H1 (cell line): ENCODE data around the gene INPP5K. TPM values are rescaled to one million over a fixed set of nuclear protein-coding genes. Genes with fewer than 3 reads are reported as not detected.

Experiments used
- CTCF ChIA-PET: fragments of 300-600 bp; sonication (Branson Sonifier 250); formaldehyde crosslinking; loops from one replicate; lab custom pipeline; 2021; ENCODE audit not compliant: partially characterized antibody; lab: Charles Lee
- POLR2A ChIA-PET: fragments of 300-600 bp; sonication (Branson Sonifier 250); formaldehyde crosslinking; loops from one replicate; lab custom pipeline; 2021; ENCODE audit warnings: inconsistent platforms; ENCODE audit not compliant: partially characterized antibody; lab: Charles Lee
- DNase-seq, 2 experiments: peaks; one replicate each; pipeline versions ENCODE4 v3.0.0 to v3.0.0-alpha.2; 2010 to 2022; ENCODE audit warnings: low spot score in 2 of 2, low read depth in 1 of 2, mixed read lengths in 1 of 2
- FAIRE-seq: peaks from 2 replicates; lab custom pipeline; 2011; peaks lifted over from hg19 to GRCh38; lab: Jason Lieb, UNC
- H2AFZ ChIP-seq: 2 replicates; pipeline ENCODE4 v1.8.1; 2012; ENCODE audit warnings: low read length, inconsistent platforms
- H2AK5ac ChIP-seq: 2 replicates; pipeline ENCODE4 v1.6.1; 2013; ENCODE audit warnings: low read depth, low read length
- H2BK120ac ChIP-seq: replicated peaks from 2 replicates; pipeline ENCODE3; 2013; ENCODE audit warnings: low read depth, low read length, inconsistent platforms
- H2BK12ac ChIP-seq: 2 replicates; pipeline ENCODE4 v1.6.1; 2013; ENCODE audit warnings: low read depth, low read length
- H2BK15ac ChIP-seq: 2 replicates; pipeline ENCODE4 v1.6.1; 2013; ENCODE audit warnings: low read length
- H2BK20ac ChIP-seq: 2 replicates; pipeline ENCODE4 v1.6.1; 2013; ENCODE audit warnings: low read length
- H2BK5ac ChIP-seq: 2 replicates; pipeline ENCODE4 v1.6.1; 2013; ENCODE audit warnings: low read depth, low read length
- H3K14ac ChIP-seq: 2 replicates; pipeline ENCODE4 v1.6.1; 2013; ENCODE audit warnings: inconsistent platforms; ENCODE audit not compliant: insufficient read length
- H3K18ac ChIP-seq: 2 replicates; pipeline ENCODE4 v1.6.1; 2013; ENCODE audit warnings: low read length; ENCODE audit errors: extremely low read depth
- H3K23ac ChIP-seq: 2 replicates; pipeline ENCODE4 v1.6.1; 2013; ENCODE audit warnings: inconsistent platforms; ENCODE audit not compliant: insufficient read length
- H3K23me2 ChIP-seq: 2 replicates; pipeline ENCODE4 v1.6.1; 2013; ENCODE audit warnings: low read depth, low read length
- H3K27ac ChIP-seq: 2 replicates; pipeline ENCODE4 v1.6.1; 2011; ENCODE audit warnings: low read depth, low read length, inconsistent platforms
- H3K27me3 ChIP-seq, 4 experiments: replicated peaks in 1 of 4; 1 replicate in 1 of 4; 2 replicates in 3 of 4; pipeline versions ENCODE4 v1.6.1 to v1.8.1; 2011 to 2013; ENCODE audit warnings: low read length in 3 of 4, mild to moderate bottlenecking in 3 of 4, inconsistent platforms in 2 of 4, mixed read lengths in 2 of 4, moderate library complexity in 1 of 4; ENCODE audit not compliant: control insufficient read depth in 3 of 4, insufficient read depth in 3 of 4; ENCODE audit errors: extremely low read depth in 1 of 4
- H3K36me3 ChIP-seq, 4 experiments: 2 replicates each; pipeline versions ENCODE4 v1.6.1 to v1.8.1; 2011 to 2013; ENCODE audit warnings: mild to moderate bottlenecking in 4 of 4, low read length in 3 of 4, moderate library complexity in 2 of 4, control low read depth in 1 of 4, inconsistent platforms in 1 of 4; ENCODE audit not compliant: insufficient read depth in 4 of 4, control insufficient read depth in 2 of 4
- H3K4ac ChIP-seq: replicated peaks from 2 replicates; pipeline ENCODE3; 2013; ENCODE audit warnings: low read length, low read depth, mixed read lengths, inconsistent platforms; ENCODE audit not compliant: insufficient read length
- H3K4me1 ChIP-seq, 4 experiments: replicated peaks in 1 of 4; 1 replicate in 1 of 4; 2 replicates in 3 of 4; pipeline versions ENCODE4 v1.6.1 to v1.8.1; 2011 to 2013; ENCODE audit warnings: low read length in 3 of 4, inconsistent platforms in 2 of 4, mixed read lengths in 1 of 4; ENCODE audit not compliant: insufficient read depth in 4 of 4, control insufficient read depth in 3 of 4
- H3K4me2 ChIP-seq, 2 experiments: 2 replicates each; pipeline versions ENCODE4 v1.6.1 to v1.8.1; 2011 to 2013; ENCODE audit warnings: low read depth in 2 of 2, low read length in 2 of 2, control low read depth in 1 of 2, inconsistent platforms in 1 of 2, mild to moderate bottlenecking in 1 of 2; ENCODE audit not compliant: insufficient read depth in 1 of 2
- H3K4me3 ChIP-seq, 4 experiments: fragments of 200-600, 300-600 bp in 1 of 4; sonication (generic), shearing (Covaris generic), sonication (Bioruptor Twin) in 1 of 4; 2 replicates each; pipeline versions ENCODE4 v1.5.1 to v1.8.1; 2011 to 2016; ENCODE audit warnings: low read length in 4 of 4, low read depth in 3 of 4, control low read depth in 2 of 4, inconsistent platforms in 2 of 4, mild to moderate bottlenecking in 2 of 4, mixed read lengths in 1 of 4, moderate library complexity in 1 of 4; ENCODE audit not compliant: insufficient read depth in 2 of 4; ENCODE audit errors: extremely low read depth in 1 of 4
- H3K56ac ChIP-seq: replicated peaks from 2 replicates; pipeline ENCODE3; 2013; ENCODE audit warnings: low read depth, mild to moderate bottlenecking, mixed read lengths, low read length, inconsistent platforms; ENCODE audit not compliant: insufficient read length
- H3K79me1 ChIP-seq: 2 replicates; pipeline ENCODE4 v1.6.1; 2013; ENCODE audit warnings: low read depth, low read length, control low read depth
- H3K79me2 ChIP-seq, 2 experiments: 2 replicates each; pipeline versions ENCODE4 v1.6.1 to v1.8.1; 2012 to 2013; ENCODE audit warnings: low read length in 2 of 2, mild to moderate bottlenecking in 2 of 2, inconsistent platforms in 1 of 2; ENCODE audit not compliant: insufficient read depth in 2 of 2, control insufficient read depth in 1 of 2
- H3K9ac ChIP-seq, 4 experiments: replicated peaks in 1 of 4; 1 replicate in 1 of 4; 2 replicates in 3 of 4; pipeline versions ENCODE4 v1.6.1 to v1.8.1; 2011 to 2013; ENCODE audit warnings: low read depth in 3 of 4, low read length in 3 of 4, control low read depth in 2 of 4, mild to moderate bottlenecking in 2 of 4, moderate library complexity in 2 of 4, inconsistent platforms in 1 of 4; ENCODE audit errors: extremely low read depth in 1 of 4
- H3K9me3 ChIP-seq, 2 experiments: 2 replicates each; pipeline versions ENCODE4 v1.6.1 to v1.8.1; 2012 to 2013; ENCODE audit warnings: mild to moderate bottlenecking in 2 of 2, moderate library complexity in 2 of 2, control low read depth in 1 of 2, inconsistent platforms in 1 of 2, low read depth in 1 of 2, low read length in 1 of 2, mixed read lengths in 1 of 2; ENCODE audit not compliant: insufficient read depth in 2 of 2
- H4K20me1 ChIP-seq, 2 experiments: replicated peaks in 1 of 2; 2 replicates each; pipeline versions ENCODE3 to v1.8.1; 2011 to 2013; ENCODE audit warnings: inconsistent platforms in 2 of 2, low read length in 2 of 2, mild to moderate bottlenecking in 1 of 2; ENCODE audit not compliant: insufficient read depth in 2 of 2, control insufficient read depth in 1 of 2
- H4K5ac ChIP-seq: 2 replicates; pipeline ENCODE4 v1.6.1; 2013; ENCODE audit warnings: low read length, low read depth, mixed read lengths, inconsistent platforms; ENCODE audit not compliant: insufficient read length
- H4K8ac ChIP-seq: 2 replicates; pipeline ENCODE4 v1.8.0; 2013; ENCODE audit warnings: mild to moderate bottlenecking, moderate library complexity, low read length, inconsistent platforms; ENCODE audit not compliant: insufficient read depth; ENCODE audit errors: extremely low read depth
- H4K91ac ChIP-seq: replicated peaks from 2 replicates; pipeline ENCODE3; 2013; ENCODE audit warnings: low read length, mixed read lengths, inconsistent platforms; ENCODE audit not compliant: insufficient read length
- CREB1 ChIP-seq: IDR thresholded peaks from 2 replicates; pipeline ENCODE4 v1.6.1; 2012; ENCODE audit warnings: inconsistent platforms
- NANOG ChIP-seq: IDR thresholded peaks from 2 replicates; pipeline ENCODE4 v1.6.1; 2011; ENCODE audit warnings: low read length, low read depth, mild to moderate bottlenecking, inconsistent platforms; ENCODE audit not compliant: insufficient read depth, poor library complexity, severe bottlenecking
- RXRA ChIP-seq: IDR thresholded peaks from 2 replicates; pipeline ENCODE4 v1.6.1; 2011; ENCODE audit warnings: low read depth, mild to moderate bottlenecking, low read length, moderate library complexity; ENCODE audit not compliant: insufficient read depth
- SP4 ChIP-seq: IDR thresholded peaks from 2 replicates; pipeline ENCODE4 v1.6.1; 2012; ENCODE audit warnings: low read length, inconsistent platforms
- SUZ12 ChIP-seq: fragments of 200-600 bp; sonication (generic); IDR thresholded peaks from 2 replicates; pipeline ENCODE4 v1.6.1; 2012; ENCODE audit warnings: mild to moderate bottlenecking, inconsistent platforms, low read length, moderate library complexity, mixed read lengths
- TAF1 ChIP-seq: IDR thresholded peaks from 2 replicates; pipeline ENCODE4 v1.6.1; 2011; ENCODE audit warnings: mild to moderate bottlenecking, low read depth, low read length
- WGBS, 2 experiments: shearing (Covaris generic) in 1 of 2; methylation state at CpG; one replicate each; pipeline versions ENCODE4 v1.1.6 to v1.1.7; 2013 to 2015; ENCODE audit warnings: low lambda C conversion rate in 2 of 2, mixed read lengths in 2 of 2, inconsistent platforms in 1 of 2, low coverage in 1 of 2, missing lambda C conversion rate in 1 of 2; ENCODE audit not compliant: insufficient replicate concordance in 2 of 2, insufficient coverage in 1 of 2, insufficient read length in 1 of 2; ENCODE audit errors: extremely low coverage in 1 of 2, missing lambda C conversion rate in 1 of 2; 5-methylcytosine and 5-hydroxymethylcytosine counted together
- polyA plus RNA-seq, 7 experiments: library from polyadenylated mRNA; depleted of rRNA in 3 of 7; stranded (reverse) in 5 of 7; unstranded in 2 of 7; fragments of >200 nt in 5 of 7; fragments of 200-250 nt in 2 of 7; gene quantifications; 1 replicate in 5 of 7; 2 replicates in 1 of 7; 4 replicates in 1 of 7; pipeline versions ENCODE4 v1.2.1 to v1.2.3, GENCODE V29; 2011 to 2013; ENCODE audit warnings: missing spikeins in 2 of 7, mixed read lengths in 2 of 7
- total RNA-seq: library from RNA; stranded (reverse); fragmentation: NEBNext Ultra II Directional; extraction: Animal tissue kit (Norgen Biotek cat#: 25700); gene quantifications from 2 replicates; pipeline ENCODE4 v1.2.1, GENCODE V29; 2021

The INPP5K gene
- total and polyA plus RNA-seq, 2 of the 8 experiments (the other 6 are each of a cell fraction or from before 2014, with no cell fraction given), result 21.0 to 24.1 TPM

DNA sequence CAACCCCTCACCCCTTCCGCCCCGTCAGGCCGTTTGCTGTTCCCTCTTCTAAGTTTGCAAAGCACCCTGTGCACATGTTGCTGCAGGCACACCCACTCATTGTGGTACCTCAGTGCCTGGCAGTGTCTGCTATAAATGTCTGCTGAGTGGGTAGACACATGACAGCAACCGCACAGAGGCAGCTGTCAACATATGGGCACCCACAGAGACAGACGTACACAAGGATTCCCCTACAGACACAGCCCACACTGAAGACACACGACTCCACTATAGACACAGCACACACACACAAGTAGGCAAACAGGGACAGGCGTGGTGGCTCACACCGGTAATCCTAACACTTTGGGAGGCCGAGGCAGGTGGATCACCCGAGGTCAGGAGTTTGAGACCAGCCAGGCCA is 42.6 kb downstream of the INPP5K start:
- Histone ChIP-seq H3K4me1 (no peaks in the 10 kb centered on the region; a peak in 1 of 7 replicates), H2BK120ac (no peak overlapping the region), H4K91ac (no peak overlapping the region), H3K23ac (no peak overlapping the region), H3K27me3 (no peaks in the 10 kb centered on the region), H4K5ac (no peak overlapping the region), H3K79me2 (no peaks in the 10 kb centered on the region), H2AK5ac (no peak overlapping the region), H3K4me2 (no peak overlapping the region), H3K56ac (no peak overlapping the region), H3K18ac (no peak overlapping the region), H2BK20ac (no peak overlapping the region), H3K36me3 (peaks cover 10 to 45% (median 31%) of the 10 kb centered on the region in 4 experiments; a peak in 7 of 8 replicates), H2BK15ac (peak overlapping the region; percentile 46; the same call in 1 of the 2 replicates), H3K4me3 (no peak overlapping the region)
- 95% methylated on average over 10 of the region's 10 CpGs; no CpG with 5 or more reads in 1 of the 2 experiments for WGBS, 2 experiments
- FAIRE-seq (no peak), DNase-seq (no peak)
- POLR2A ChIA-PET, result interaction anchor here (0.6 to 2.6 kb wide), 8 partner anchors 11 to 114 kb away, joined by 3 to 10 read pairs (median 5); partner anchors contain the start of gene CRK
- CTCF ChIA-PET, result interaction anchor here (1.4 kb wide), 1 partner anchor 175 kb away, joined by 3 read pairs; no protein-coding TSS in a partner anchor
- TF ChIP-seq SP4 (no peak), TAF1 (no peak), SUZ12 (no peak), NANOG (no peak), RXRA (no peak), CREB1 (no peak)
- TF ChIP-seq, all 59 proteins: peak for 0
- Histone ChIP-seq H3K9ac (no peak overlapping the region), H3K79me1 (no peaks in the 10 kb centered on the region; the same call in 1 of the 2 replicates), H2AFZ (no peak overlapping the region), H3K4ac (no peak overlapping the region), H2BK12ac (no peak overlapping the region), H3K27ac (no peak overlapping the region), H4K8ac (no peak overlapping the region), H3K14ac (no peak overlapping the region), H4K20me1 (peaks cover under 1 to 11% of the 10 kb centered on the region in 2 experiments), H3K9me3 (no peaks in the 10 kb centered on the region; a peak in 1 of 4 replicates), H2BK5ac (no peak overlapping the region), H3K23me2 (no peaks in the 10 kb centered on the region)
